Esophagus muscularis mucosa (tissue), 4 donors: Measurements from ENCODE around the gene KCNK4. TPM values are rescaled to one million over a fixed set of nuclear protein-coding genes. Genes with fewer than 3 reads are reported as not detected.

Experiments
- DNase-seq: peaks from one replicate; pipeline ENCODE4 v3.0.0-alpha.2; 2017; ENCODE audit errors: extremely low spot score
- H3K27ac ChIP-seq, 4 donors: fragments of 200-600 bp; sonication (generic); replicated peaks in 1 of 4; 1 replicate in 3 of 4; 2 replicates in 1 of 4; pipeline ENCODE4 v1.5.1; 2016 to 2019; ENCODE audit warnings: mild to moderate bottlenecking in 1 of 4
- H3K27me3 ChIP-seq, 4 donors: fragments of 200-600 bp; sonication (generic); one replicate each; pipeline versions ENCODE4 v1.5.1 to v1.6.0; 2016 to 2019
- H3K36me3 ChIP-seq, 4 donors: fragments of 200-600 bp; sonication (generic); one replicate each; pipeline ENCODE4 v1.5.1; 2016 to 2019
- H3K4me1 ChIP-seq, 4 donors: fragments of 200-600 bp; sonication (generic); one replicate each; pipeline ENCODE4 v1.5.1; 2016 to 2019
- H3K4me3 ChIP-seq, 4 donors: fragments of 200-600 bp; sonication (generic); 1 replicate in 2 of 4; 2 replicates in 2 of 4; pipeline ENCODE4 v1.5.1; 2016 to 2019; ENCODE audit warnings: mild to moderate bottlenecking in 4 of 4, moderate library complexity in 1 of 4
- H3K9me3 ChIP-seq, 4 donors: fragments of 200-600 bp; sonication (generic); 1 replicate in 3 of 4; 2 replicates in 1 of 4; pipeline ENCODE4 v1.5.1; 2016 to 2019
- CTCF ChIP-seq, 3 experiments: fragments of 200-600 bp in 2 of 3; fragments of 450-650 bp in 1 of 3; sonication (generic) in 2 of 3; IDR thresholded peaks; one replicate each; pipeline ENCODE4 v1.5.1; 2017 to 2019; ENCODE audit warnings: antibody characterized with exemption in 3 of 3, mild to moderate bottlenecking in 2 of 3, moderate library complexity in 1 of 3
- EP300 ChIP-seq: sonication (generic); formaldehyde crosslinking; IDR thresholded peaks from one replicate; pipeline ENCODE4 v1.6.1; 2017; ENCODE audit warnings: antibody characterized with exemption
- POLR2A ChIP-seq: fragments of 450-650 bp; IDR thresholded peaks from one replicate; pipeline ENCODE4 v1.6.1; 2017; ENCODE audit warnings: antibody characterized with exemption, moderate library complexity, mild to moderate bottlenecking, low read depth
- POLR2AphosphoS5 ChIP-seq, 2 donors: sonication (generic); formaldehyde crosslinking; IDR thresholded peaks; one replicate each; pipeline ENCODE4 v1.6.1; 2017; ENCODE audit warnings: antibody characterized with exemption in 2 of 2
- WGBS: methylation state at CpG from one replicate; pipeline ENCODE4 v1.1.5; 2018; 5-methylcytosine and 5-hydroxymethylcytosine counted together
- intact Hi-C: fragments of 100-400 bp; cut with DNase I; formaldehyde crosslinking; loops from one replicate; pipeline ENCODE4 v1.15.1; 2023
- total RNA-seq, 4 donors: library from RNA; depleted of rRNA; stranded (reverse); fragments of >200 nt; gene quantifications; one replicate each; pipeline versions ENCODE4 v1.1.0 to v1.2.1, GENCODE V29; 2016

KCNK4 gene
- total RNA-seq, 4 donors from 2014 or later = not detected

- Histone ChIP-seq H3K27ac (peak overlapping the region; percentile 91 to 98 (median 96)), H3K9me3 (no peaks in the 10 kb centered on the region), H3K4me3 (peak overlapping the region; percentile 70 to 81 (median 78)), H3K36me3 (peaks cover 9 to 43% (median 41%) of the 10 kb centered on the region in 4 donors), H3K4me1 (peaks cover 34 to 37% (median 35%) of the 10 kb centered on the region in 4 donors), H3K27me3 (no peaks in the 10 kb centered on the region)
- DNase-seq = no peak
- 40% methylated on average over 17 of the region's 23 CpGs for WGBS
- intact Hi-C loops = loop anchor here (5.0 kb wide), 1 partner anchor 34 kb away; the partner anchor contains the start of gene CATSPERZ
- TF ChIP-seq EP300 (no peak), POLR2AphosphoS5 (IDR thresholded peaks at IDR 0.05) (no peak), POLR2A (no peak), CTCF (IDR thresholded peaks at IDR 0.05) (no peak)
Measured at GRCh38 chr11:64268025-64268892, 22.8 kb upstream of the KCNK4 start.

- H3K27ac ChIP-seq = peak overlapping the region; percentile 91 to 98 (median 96)
- H3K27me3 ChIP-seq = no peaks in the 10 kb centered on the region
- WGBS = 4% methylated on average over 5 of the region's 34 CpGs
- H3K4me1 ChIP-seq = peaks cover 34 to 37% (median 36%) of the 10 kb centered on the region in 4 donors
- TF ChIP-seq POLR2AphosphoS5 (IDR thresholded peaks at IDR 0.05) = peak in 1 of 2 donors; percentile 45
- no peak for TF ChIP-seq EP300
- no peak for TF ChIP-seq CTCF (IDR thresholded peaks at IDR 0.05)
- no peak for TF ChIP-seq POLR2A
- H3K4me3 ChIP-seq = peak overlapping the region; percentile 70 to 81 (median 78)
- intact Hi-C loops = loop anchor here (5.0 kb wide), 1 partner anchor 33 kb away; the partner anchor contains the start of gene CATSPERZ
- peaks cover 8 to 36% (median 34%) of the 10 kb centered on the region in 4 donors for H3K36me3 ChIP-seq
- no peaks in the 10 kb centered on the region for H3K9me3 ChIP-seq
- no peak for DNase-seq
Measured at GRCh38 chr11:64268893-64269539, 22.1 kb upstream of the KCNK4 start.

- Histone ChIP-seq H3K9me3 (no peaks in the 10 kb centered on the region), H3K27me3 (no peaks in the 10 kb centered on the region), H3K27ac (peak overlapping the region; percentile 91 to 98 (median 96)), H3K4me1 (peaks cover 34 to 37% (median 36%) of the 10 kb centered on the region in 4 donors), H3K4me3 (peak overlapping the region; percentile 70 to 81 (median 78)), H3K36me3 (peaks cover 1 to 29% (median 27%) of the 10 kb centered on the region in 4 donors)
- DNase-seq = peak; percentile 99
- 2% methylated on average over 26 of the region's 58 CpGs for WGBS
- intact Hi-C loops = loop anchor here (5.0 kb wide), 1 partner anchor 33 kb away; the partner anchor contains the start of gene CATSPERZ
- TF ChIP-seq POLR2AphosphoS5 (IDR thresholded peaks at IDR 0.05) (peak in 1 of 2 donors; percentile 96), CTCF (IDR thresholded peaks at IDR 0.05) (peak in 1 of 3 experiments; percentile 35), POLR2A (peak; percentile 4), EP300 (no peak)
Measured at GRCh38 chr11:64269540-64270220, 21.4 kb upstream of the KCNK4 start.

GRCh38 chr11:64275031-64275800, 15.9 kb upstream of the KCNK4 start:
- 89% methylated on average over 13 of the region's 15 CpGs for WGBS
- Histone ChIP-seq H3K36me3 (peaks cover 4 to 46% (median 37%) of the 10 kb centered on the region in 4 donors), H3K4me1 (peaks cover 11 to 15% (median 13%) of the 10 kb centered on the region in 4 donors), H3K4me3 (no peak overlapping the region), H3K9me3 (no peaks in the 10 kb centered on the region), H3K27me3 (no peaks in the 10 kb centered on the region), H3K27ac (no peak overlapping the region)
- TF ChIP-seq POLR2AphosphoS5 (IDR thresholded peaks at IDR 0.05) (no peak), EP300 (no peak), POLR2A (no peak)
- no peak for DNase-seq
- intact Hi-C loops = no loop called here
